ENCODE data around the gene MRC2. TPM values are rescaled to one million over a fixed set of nuclear protein-coding genes. Genes with fewer than 3 reads are reported as not detected.

MRC2 gene
- total RNA-seq, 3 donors from 2014 or later (not counting 1 experiment from before 2014, with no cell fraction given): 0.23 to 0.54 (median 0.50) TPM

DNA sequence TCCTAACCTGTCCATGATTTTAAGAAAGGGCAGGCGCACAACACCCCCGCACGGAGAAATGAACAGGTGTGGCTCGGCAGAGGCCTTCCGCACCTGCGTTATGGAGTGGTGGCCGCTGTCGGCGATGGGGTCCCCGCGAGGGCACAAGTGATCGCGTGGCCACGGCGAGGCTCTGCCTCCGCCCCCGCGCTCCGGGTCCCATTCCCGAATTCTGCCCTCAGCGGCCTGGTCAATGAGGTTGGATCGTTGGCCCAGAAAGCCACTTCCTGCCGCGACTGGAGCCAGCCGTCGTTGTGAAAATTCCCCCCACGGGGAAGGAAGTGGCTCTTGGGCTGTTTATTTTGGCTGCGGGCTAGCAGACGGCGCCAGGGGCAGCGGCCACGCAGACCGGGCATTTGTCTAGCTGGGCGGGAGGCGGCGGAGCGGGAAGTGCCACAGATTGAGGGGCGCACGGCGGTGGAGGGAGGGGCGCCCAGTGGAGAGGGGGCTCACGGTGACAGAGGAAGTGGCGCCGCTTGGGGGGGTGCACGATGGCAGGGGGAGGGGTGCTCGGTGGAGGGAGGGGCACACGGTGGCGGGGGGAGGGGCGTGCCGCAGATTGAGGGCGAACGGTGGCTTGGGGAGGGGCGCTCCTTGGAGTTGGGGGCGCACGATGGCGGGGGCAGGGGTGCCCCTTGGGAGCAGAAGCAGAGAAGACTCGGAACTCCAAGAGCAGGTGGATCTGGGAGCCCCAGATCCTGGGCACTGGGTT is 25.0 kb downstream of the MRC2 start:
- Histone ChIP-seq H3K4me1 (ENCODE audit: control insufficient read depth, insufficient read depth, low read length) (peaks cover 22% of the 10 kb centered on the region), H3K27me3 (ENCODE audit: control insufficient read depth, insufficient read depth, low read length) (peaks cover 2% of the 10 kb centered on the region), H3K4me3 (ENCODE audit: low read length) (peak overlapping the region; percentile 46), H3K9me3 (ENCODE audit: control insufficient read depth, insufficient read depth, low read length) (no peaks in the 10 kb centered on the region), H3K36me3 (ENCODE audit: control insufficient read depth, insufficient read depth, low read length) (no peaks in the 10 kb centered on the region), H3K27ac (ENCODE audit: low read length) (no peak overlapping the region)
- TF ChIP-seq, protein P1, sequence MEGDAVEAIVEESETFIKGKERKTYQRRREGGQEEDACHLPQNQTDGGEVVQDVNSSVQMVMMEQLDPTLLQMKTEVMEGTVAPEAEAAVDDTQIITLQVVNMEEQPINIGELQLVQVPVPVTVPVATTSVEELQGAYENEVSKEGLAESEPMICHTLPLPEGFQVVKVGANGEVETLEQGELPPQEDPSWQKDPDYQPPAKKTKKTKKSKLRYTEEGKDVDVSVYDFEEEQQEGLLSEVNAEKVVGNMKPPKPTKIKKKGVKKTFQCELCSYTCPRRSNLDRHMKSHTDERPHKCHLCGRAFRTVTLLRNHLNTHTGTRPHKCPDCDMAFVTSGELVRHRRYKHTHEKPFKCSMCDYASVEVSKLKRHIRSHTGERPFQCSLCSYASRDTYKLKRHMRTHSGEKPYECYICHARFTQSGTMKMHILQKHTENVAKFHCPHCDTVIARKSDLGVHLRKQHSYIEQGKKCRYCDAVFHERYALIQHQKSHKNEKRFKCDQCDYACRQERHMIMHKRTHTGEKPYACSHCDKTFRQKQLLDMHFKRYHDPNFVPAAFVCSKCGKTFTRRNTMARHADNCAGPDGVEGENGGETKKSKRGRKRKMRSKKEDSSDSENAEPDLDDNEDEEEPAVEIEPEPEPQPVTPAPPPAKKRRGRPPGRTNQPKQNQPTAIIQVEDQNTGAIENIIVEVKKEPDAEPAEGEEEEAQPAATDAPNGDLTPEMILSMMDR (IDR thresholded peaks at IDR 0.05): no peak
- peaks cover 0 to 21% of the 10 kb centered on the region in 2 donors for H3K27me3 Mint-ChIP-seq (ENCODE audit: low read depth in 2 of 2)
- DNase-seq: peak; percentile 35 to 58
- peak overlapping the region; percentile 85 for H3K4me3 Mint-ChIP-seq
- no peaks in the 10 kb centered on the region for H3K9me3 Mint-ChIP-seq
- H3K4me1 Mint-ChIP-seq: peaks cover 15 to 18% of the 10 kb centered on the region in 2 donors
- intact Hi-C loops (cut with micrococcal nuclease): no loop called here
- ATAC-seq: peak; percentile 19 to 43 (median 42)
- peak overlapping the region in 1 of 2 donors; percentile 75 for H3K27ac Mint-ChIP-seq
- H3K36me3 Mint-ChIP-seq: no peaks in the 10 kb centered on the region
- 1% methylated on average over 57 of the region's 57 CpGs for WGBS (ENCODE audit: insufficient coverage)

DNA sequence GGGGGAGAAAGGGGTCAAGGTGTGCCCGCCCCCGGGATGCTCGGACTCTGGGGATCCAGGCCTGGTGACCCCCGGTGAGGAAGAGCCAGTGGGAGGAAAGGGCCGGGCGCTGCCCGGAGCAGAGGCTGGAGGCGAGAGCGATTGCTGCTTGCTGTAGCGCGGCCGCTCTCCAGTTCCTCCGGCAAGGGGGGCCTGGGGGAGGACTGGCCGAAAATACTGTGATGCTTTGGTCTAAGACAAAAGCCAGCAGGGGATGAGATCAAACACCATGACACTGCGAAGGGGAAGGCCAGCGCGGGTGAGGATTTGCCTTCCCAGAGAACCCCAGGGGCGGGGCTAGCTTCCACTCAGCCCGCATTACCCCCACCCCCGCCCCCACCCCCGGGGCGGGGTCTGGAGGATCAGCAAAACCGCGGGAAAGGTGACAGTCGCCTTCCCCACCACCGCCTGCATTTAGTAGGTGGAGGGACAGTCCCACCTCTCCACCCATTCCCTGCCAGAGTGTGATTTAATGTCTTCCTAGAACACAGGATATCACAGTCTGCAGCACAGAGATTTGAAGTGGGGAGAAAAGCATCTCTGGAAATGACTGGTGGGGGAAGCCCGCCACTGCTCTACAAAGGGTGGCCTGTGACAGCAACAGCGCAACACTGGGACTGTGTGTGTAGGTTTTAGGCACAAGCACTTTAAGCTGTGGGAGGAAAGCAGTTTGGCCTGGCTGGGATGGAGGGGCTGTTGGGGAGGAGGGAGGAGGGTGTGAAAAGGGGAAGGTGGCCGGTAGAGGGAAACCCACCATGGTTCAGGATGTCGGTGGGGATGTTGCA is 25.7 kb downstream of the MRC2 start:
- peak overlapping the region; percentile 85 for H3K4me3 Mint-ChIP-seq
- H3K4me1 ChIP-seq (ENCODE audit: control insufficient read depth, insufficient read depth, low read length): peaks cover 22% of the 10 kb centered on the region
- TF ChIP-seq, protein P1 (IDR thresholded peaks at IDR 0.05): no peak
- DNase-seq (peak; percentile 39 to 72), ATAC-seq (peak; percentile 75 to 79 (median 77))
- H3K36me3 ChIP-seq (ENCODE audit: control insufficient read depth, insufficient read depth, low read length): no peaks in the 10 kb centered on the region
- no peaks in the 10 kb centered on the region for H3K36me3 Mint-ChIP-seq
- H3K27me3 Mint-ChIP-seq (ENCODE audit: low read depth in 2 of 2): peaks cover 0 to 21% of the 10 kb centered on the region in 2 donors
- H3K4me3 ChIP-seq (ENCODE audit: low read length): peak overlapping the region; percentile 46
- no peak overlapping the region for H3K27ac ChIP-seq (ENCODE audit: low read length)
- H3K9me3 ChIP-seq (ENCODE audit: control insufficient read depth, insufficient read depth, low read length): no peaks in the 10 kb centered on the region
- intact Hi-C loops (cut with micrococcal nuclease): no loop called here
- WGBS (ENCODE audit: insufficient coverage): under 1% methylated on average over 26 of the region's 30 CpGs
- peaks cover 2% of the 10 kb centered on the region for H3K27me3 ChIP-seq (ENCODE audit: control insufficient read depth, insufficient read depth, low read length)
- peaks cover 15 to 18% of the 10 kb centered on the region in 2 donors for H3K4me1 Mint-ChIP-seq
- peak overlapping the region in 1 of 2 donors; percentile 75 for H3K27ac Mint-ChIP-seq
- H3K9me3 Mint-ChIP-seq: no peaks in the 10 kb centered on the region

DNA sequence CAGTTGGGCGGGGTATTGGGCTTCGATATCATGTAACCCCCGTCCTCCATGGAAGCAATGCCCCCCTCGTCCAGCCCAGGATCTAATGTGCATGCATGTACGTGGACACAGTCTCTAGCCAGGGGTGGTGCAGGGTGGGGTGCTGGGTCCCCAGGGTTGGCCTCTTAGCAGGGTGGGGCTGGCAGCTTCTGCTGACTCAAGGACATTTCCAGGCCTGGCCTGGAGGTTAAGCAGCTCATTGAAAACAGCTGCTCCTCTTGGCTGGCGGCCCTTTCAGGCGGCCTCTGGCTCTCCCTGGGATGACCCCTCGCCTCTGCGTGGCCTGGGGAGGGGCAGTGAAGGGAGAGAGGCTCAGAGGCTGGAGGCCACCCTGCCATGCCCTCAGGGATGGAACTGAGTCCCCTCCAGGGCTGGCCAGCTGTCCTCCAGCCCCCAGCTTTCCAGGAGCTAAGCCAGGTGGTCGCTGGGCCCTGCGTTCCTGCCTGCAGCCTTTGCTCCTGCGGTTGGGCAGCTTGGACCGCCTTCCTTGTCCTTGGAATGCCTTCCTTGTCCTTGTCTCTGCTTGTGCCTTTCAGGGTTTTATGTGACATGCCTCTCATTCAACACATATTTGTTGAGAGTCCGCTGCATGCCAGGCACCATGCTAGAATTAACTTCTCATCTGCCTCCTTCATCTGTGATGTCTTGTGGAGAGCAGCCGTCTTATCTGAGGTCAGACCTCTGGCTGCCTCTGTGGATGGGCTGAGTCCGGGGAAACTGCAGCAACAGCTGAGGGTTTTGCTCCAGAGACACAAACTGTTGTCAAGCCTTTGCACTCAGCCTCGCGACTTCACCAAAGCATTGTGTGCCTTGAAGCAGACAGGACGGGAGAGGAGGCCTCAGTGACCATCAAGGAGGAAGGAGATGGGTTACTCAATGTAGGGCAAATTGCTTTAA is 26.6 kb downstream of the MRC2 start:
- no peak for DNase-seq
- peaks cover 15 to 18% of the 10 kb centered on the region in 2 donors for H3K4me1 Mint-ChIP-seq
- ATAC-seq: no peak

More for the DNA sequence above, 26.6 kb downstream of the MRC2 start:
- no peak overlapping the region for H3K4me3 ChIP-seq (ENCODE audit: low read length)
- 74% methylated on average over 19 of the region's 19 CpGs for WGBS (ENCODE audit: insufficient coverage)
- Mint-ChIP-seq H3K9me3 (no peaks in the 10 kb centered on the region), H3K36me3 (no peaks in the 10 kb centered on the region), H3K4me3 (peak overlapping the region; percentile 60), H3K27ac (peak overlapping the region in 1 of 2 donors; percentile 75), H3K27me3 (ENCODE audit: low read depth in 2 of 2) (peaks cover 0 to 21% of the 10 kb centered on the region in 2 donors)
- peaks cover 22% of the 10 kb centered on the region for H3K4me1 ChIP-seq (ENCODE audit: control insufficient read depth, insufficient read depth, low read length)
- no peaks in the 10 kb centered on the region for H3K9me3 ChIP-seq (ENCODE audit: control insufficient read depth, insufficient read depth, low read length)
- TF ChIP-seq, protein P1 (IDR thresholded peaks at IDR 0.05): no peak
- intact Hi-C loops (cut with micrococcal nuclease): no loop called here
- H3K27ac ChIP-seq (ENCODE audit: low read length): no peak overlapping the region
- H3K27me3 ChIP-seq (ENCODE audit: control insufficient read depth, insufficient read depth, low read length): peaks cover 2% of the 10 kb centered on the region
- H3K36me3 ChIP-seq (ENCODE audit: control insufficient read depth, insufficient read depth, low read length): no peaks in the 10 kb centered on the region

Measured in natural killer cell (primary cell).